HepG2 (cell line): Measurements from ENCODE around the gene PRUNE1.

Experiments
- EP300 ChIP-seq, 3 experiments: sonication (generic) in 1 of 3; formaldehyde crosslinking in 1 of 3; IDR thresholded peaks; 2 replicates each; pipeline versions ENCODE4 v1.5.1 to v1.6.1; 2011 to 2020; ENCODE audit warnings: low read depth in 2 of 3, low read length in 2 of 3, borderline replicate concordance in 1 of 3, improper control_type of control experiment in 1 of 3, mild to moderate bottlenecking in 1 of 3, missing genetic modification reagents in 1 of 3, moderate library complexity in 1 of 3
- JUND ChIP-seq: sonication (generic); formaldehyde crosslinking; IDR thresholded peaks from 2 replicates; pipeline ENCODE4 v1.8.0; 2022; ENCODE audit warnings: mild to moderate bottlenecking, missing genetic modification reagents
- PHF8 ChIP-seq: sonication (generic); formaldehyde crosslinking; IDR thresholded peaks from 2 replicates; pipeline ENCODE4 v1.5.0; 2020; ENCODE audit warnings: missing genetic modification reagents
- TCF7 ChIP-seq: sonication (generic); IDR thresholded peaks from 2 replicates; pipeline ENCODE4 v1.6.1; 2016; ENCODE audit warnings: antibody characterized with exemption, low read depth
- ZNF121 ChIP-seq: sonication (generic); formaldehyde crosslinking; IDR thresholded peaks from 2 replicates; pipeline ENCODE4 v1.5.0; 2020; ENCODE audit warnings: mild to moderate bottlenecking, missing genetic modification reagents
- ZNF337 ChIP-seq: sonication (generic); formaldehyde crosslinking; IDR thresholded peaks from 2 replicates; pipeline ENCODE4 v1.5.1; 2020; ENCODE audit warnings: missing genetic modification reagents, low read depth, mild to moderate bottlenecking, borderline replicate concordance
- ZNF451 ChIP-seq: sonication (generic); formaldehyde crosslinking; IDR thresholded peaks from 2 replicates; pipeline ENCODE4 v1.5.0; 2020; ENCODE audit warnings: mild to moderate bottlenecking, missing genetic modification reagents
- ZNF598 ChIP-seq: sonication (generic); formaldehyde crosslinking; IDR thresholded peaks from 2 replicates; pipeline ENCODE4 v1.5.1; 2020; ENCODE audit warnings: mild to moderate bottlenecking, missing genetic modification reagents, borderline replicate concordance
- ZNF883 ChIP-seq: sonication (generic); formaldehyde crosslinking; IDR thresholded peaks from 2 replicates; pipeline ENCODE4 v1.5.1; 2020; ENCODE audit warnings: mild to moderate bottlenecking, missing genetic modification reagents; ENCODE audit errors: not compliant biosample characterization

DNA sequence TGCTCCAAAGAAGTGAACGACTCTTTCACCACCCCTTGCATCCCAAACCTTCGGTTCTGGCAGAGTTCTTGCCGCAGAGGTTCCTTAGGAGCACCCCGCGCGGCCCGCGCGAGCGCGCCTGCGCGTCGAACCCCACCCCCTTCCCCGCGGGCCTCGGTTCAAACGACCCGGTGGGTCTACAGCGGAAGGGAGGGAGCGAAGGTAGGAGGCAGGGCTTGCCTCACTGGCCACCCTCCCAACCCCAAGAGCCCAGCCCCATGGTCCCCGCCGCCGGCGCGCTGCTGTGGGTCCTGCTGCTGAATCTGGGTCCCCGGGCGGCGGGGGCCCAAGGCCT is 39.3 kb downstream of the PRUNE1 start, which contains the start of gene C1orf56:
- TF ChIP-seq PHF8 (CRISPR knock-in tag) (peak; percentile 82), ZNF598 (CRISPR knock-in tag) (no peak; the same call in 1 of the 2 replicates), ZNF121 (CRISPR knock-in tag) (0 out of 2 replicates have a peak, but pooled peaks have one; percentile 13), ZNF883 (CRISPR knock-in tag) (no peak), ZNF337 (CRISPR knock-in tag) (no peak), JUND (CRISPR knock-in tag) (no peak), TCF7 (no peak), ZNF451 (no peak), EP300 (IDR thresholded peaks at IDR 0.05; ENCODE audit: low read depth in 2 of 2, low read length in 2 of 2) (no peak), EP300 (CRISPR knock-in tag; IDR thresholded peaks at IDR 0.05; ENCODE audit: borderline replicate concordance) (no peak)
